HG02623 (cell line): ENCODE data around the gene OOSP4A.

Source experiments
- ATAC-seq: cut with Tn5 transposase; IDR thresholded peaks from one replicate; pipeline ENCODE4 v1.9.1; 2021; ENCODE audit warnings: moderate library complexity; ENCODE audit not compliant: unreplicated experiment

Gene OOSP4A

GRCh38 chr11:59963733-59964132, at the start of gene OOSP4A:
Gene OOSP4A, plus strand, starts transcription at chr11:59964033. Its CDS starts 0 bp downstream, at chr11:59964033.
- ATAC-seq, result no peak

- no peak for ATAC-seq
Measured at GRCh38 chr11:59918480-59918879, 45.4 kb upstream of the OOSP4A start.

- ATAC-seq, result no peak
Measured at GRCh38 chr11:59918987-59919589, 44.7 kb upstream of the OOSP4A start.

- no peak for ATAC-seq
Measured at GRCh38 chr11:59923813-59924212, 40.0 kb upstream of the OOSP4A start.

- no peak for ATAC-seq
Measured at GRCh38 chr11:59931688-59932087, 32.1 kb upstream of the OOSP4A start.

- ATAC-seq, result no peak
Measured at GRCh38 chr11:59938132-59938531, 25.7 kb upstream of the OOSP4A start, which contains the start of gene OOSP1. Gene OOSP1, plus strand, starts transcription at chr11:59938432. Its CDS starts 23 bp downstream, at chr11:59938455.

- no peak for ATAC-seq
Measured at GRCh38 chr11:59938718-59939117, 25.1 kb upstream of the OOSP4A start.

- ATAC-seq, result no peak
Measured at GRCh38 chr11:59939482-59939881, 24.4 kb upstream of the OOSP4A start.

GRCh38 chr11:59941091-59941490, 22.7 kb upstream of the OOSP4A start:
- ATAC-seq, result no peak

- no peak for ATAC-seq
Measured at GRCh38 chr11:59943997-59944714, 19.7 kb upstream of the OOSP4A start.

- no peak for ATAC-seq
Measured at GRCh38 chr11:59944720-59945119, 19.1 kb upstream of the OOSP4A start.

- no peak for ATAC-seq
Measured at GRCh38 chr11:59953463-59954218, 10.2 kb upstream of the OOSP4A start.

- no peak for ATAC-seq
Measured at GRCh38 chr11:59954219-59954847, 9.5 kb upstream of the OOSP4A start.

GRCh38 chr11:59957094-59957493, 6.7 kb upstream of the OOSP4A start:
- ATAC-seq, result no peak

GRCh38 chr11:59960502-59961381, 3.1 kb upstream of the OOSP4A start:
- no peak for ATAC-seq

- ATAC-seq, result no peak
Measured at GRCh38 chr11:59962107-59962482, 1.7 kb upstream of the OOSP4A start.

GRCh38 chr11:59965424-59965823, 1.6 kb downstream of the OOSP4A start:
- no peak for ATAC-seq

- no peak for ATAC-seq
Measured at GRCh38 chr11:59966201-59966600, 2.4 kb downstream of the OOSP4A start.

GRCh38 chr11:59967677-59968394, 4.0 kb downstream of the OOSP4A start:
- ATAC-seq, result no peak

- no peak for ATAC-seq
Measured at GRCh38 chr11:59968395-59968783, 4.6 kb downstream of the OOSP4A start.
